Subcutaneous adipose tissue (tissue), 4 donors: ENCODE results near the gene ST8SIA4. TPM values are rescaled to one million over a fixed set of nuclear protein-coding genes. Genes with fewer than 3 reads are reported as not detected.

Experiments used
- CTCF ChIP-seq: fragments of 450-650 bp; IDR thresholded peaks from one replicate; pipeline ENCODE4 v1.5.1; 2016; ENCODE audit warnings: low read depth, mild to moderate bottlenecking, control low read depth, antibody characterized with exemption, moderate library complexity
- total RNA-seq, 4 donors: library from RNA; depleted of rRNA; stranded (reverse); fragments of >200 nt; gene quantifications; one replicate each; pipeline ENCODE4 v1.1.0, GENCODE V29; 2016

The ST8SIA4 gene
- total RNA-seq, 4 donors from 2014 or later = 5.5 to 20.1 (median 12.2) TPM

GRCh38 chr5:100803397-100803796, 99.7 kb downstream of the ST8SIA4 start:
- TF ChIP-seq CTCF = no peak

GRCh38 chr5:100802208-100802607, 100.9 kb downstream of the ST8SIA4 start:
- no peak for TF ChIP-seq CTCF

- TF ChIP-seq CTCF = no peak
Observed at GRCh38 chr5:100800562-100800961, 102.5 kb downstream of the ST8SIA4 start.

DNA sequence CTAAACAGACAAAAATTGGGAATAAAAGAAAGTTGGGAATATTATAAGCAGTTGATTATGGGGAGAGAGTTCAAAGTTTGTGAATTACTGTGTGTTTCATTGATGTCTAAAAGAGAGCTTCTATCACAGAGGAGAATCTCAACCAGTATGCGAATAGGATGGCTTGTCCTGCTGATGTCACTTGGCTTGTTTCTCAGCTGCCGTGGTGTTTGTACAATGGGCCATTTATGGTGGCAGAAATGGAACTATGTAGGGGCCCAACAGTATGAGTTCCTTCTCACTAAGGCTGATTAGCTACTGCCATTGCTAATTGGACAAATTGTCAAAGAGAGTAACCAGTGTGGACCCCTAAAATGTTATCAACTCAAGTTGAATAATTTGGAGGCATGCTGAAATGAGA, 103.9 kb downstream of the ST8SIA4 start:
- no peak for TF ChIP-seq CTCF

DNA sequence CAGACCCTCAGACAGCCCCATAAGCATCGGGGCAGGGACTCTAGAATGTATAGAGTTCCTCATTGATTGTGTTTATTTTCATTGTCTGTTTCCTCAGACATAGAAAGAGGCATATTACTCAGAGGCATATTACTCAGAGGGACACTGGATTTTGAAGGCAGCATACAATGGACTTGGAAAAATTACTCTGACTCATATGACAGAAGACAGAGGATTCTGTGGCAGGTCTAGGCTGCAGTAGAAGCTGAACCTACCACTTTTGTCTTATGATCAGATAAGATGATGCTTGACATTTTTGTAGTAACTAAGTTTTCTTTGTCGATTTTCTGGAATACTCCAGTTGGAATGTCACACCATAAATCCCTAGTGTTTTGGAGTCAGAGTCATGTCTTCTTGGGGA, 105.2 kb downstream of the ST8SIA4 start:
- no peak for TF ChIP-seq CTCF

GRCh38 chr5:100796851-100797250, 106.2 kb downstream of the ST8SIA4 start:
- no peak for TF ChIP-seq CTCF

DNA sequence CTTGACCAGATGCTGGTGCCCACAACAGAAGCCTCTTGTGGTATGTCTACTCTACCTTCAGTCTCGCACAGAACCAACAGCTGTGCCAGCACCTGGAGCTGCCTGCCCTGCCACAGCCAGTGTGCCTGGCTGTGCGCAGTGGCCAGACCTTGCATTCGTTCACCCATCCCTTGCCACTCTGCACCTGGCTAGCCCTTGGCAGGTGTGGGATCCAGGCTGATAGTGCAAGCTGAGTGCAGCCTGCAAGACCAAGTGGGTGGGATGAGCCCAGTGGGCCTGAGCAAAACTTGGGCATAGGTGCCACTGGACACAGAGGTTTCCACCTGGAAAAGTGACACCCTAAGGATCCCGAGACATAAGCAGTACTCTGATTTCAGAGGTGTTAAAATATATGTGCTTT, 108.2 kb downstream of the ST8SIA4 start:
- TF ChIP-seq CTCF = no peak
